HFF-Myc (cell line): Measurements from ENCODE around the gene CLCN6.

Source experiments
- DNase-seq: peaks from one replicate; pipeline ENCODE4 v3.0.0-alpha.2; 2011; ENCODE audit warnings: low read depth; ENCODE audit errors: extremely low read depth
- H3K4me3 ChIP-seq: replicated peaks from 2 replicates; pipeline ENCODE4 v1.5.1; 2011; ENCODE audit warnings: low read depth, mild to moderate bottlenecking, control low read depth, low read length
- CTCF ChIP-seq: IDR thresholded peaks from 2 replicates; pipeline ENCODE4 v1.5.1; 2012; ENCODE audit warnings: mild to moderate bottlenecking, low read depth, low read length, control low read depth; ENCODE audit errors: missing control alignments

CLCN6 gene

DNA sequence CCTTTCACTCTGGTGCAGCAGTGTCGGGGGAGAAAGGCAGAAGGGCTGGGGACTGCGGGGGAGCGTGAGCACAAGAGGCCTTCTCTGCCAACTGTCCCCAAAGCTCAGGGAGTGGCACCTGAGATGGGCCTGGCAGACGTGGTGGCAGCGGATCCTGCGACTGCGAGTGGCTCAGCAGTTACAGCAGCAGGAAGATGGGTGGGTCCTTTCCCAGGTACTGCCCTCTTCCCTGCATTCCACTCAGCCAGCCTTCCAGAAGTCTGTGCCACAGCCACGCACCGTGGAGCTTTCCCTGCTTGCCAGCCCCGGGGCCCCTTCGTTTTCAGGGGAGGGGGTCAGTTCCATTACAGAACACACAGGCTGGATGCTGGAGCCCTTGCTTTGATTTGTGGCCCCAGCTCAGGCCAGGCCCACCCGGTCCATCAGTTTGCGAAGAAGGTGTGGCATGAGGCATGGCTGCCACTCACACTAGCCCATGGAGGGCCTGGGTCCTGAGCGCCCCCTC is 17.4 kb upstream of the CLCN6 start:
- no peak for TF ChIP-seq CTCF
- no peak overlapping the region for H3K4me3 ChIP-seq
- DNase-seq, result no peak

DNA sequence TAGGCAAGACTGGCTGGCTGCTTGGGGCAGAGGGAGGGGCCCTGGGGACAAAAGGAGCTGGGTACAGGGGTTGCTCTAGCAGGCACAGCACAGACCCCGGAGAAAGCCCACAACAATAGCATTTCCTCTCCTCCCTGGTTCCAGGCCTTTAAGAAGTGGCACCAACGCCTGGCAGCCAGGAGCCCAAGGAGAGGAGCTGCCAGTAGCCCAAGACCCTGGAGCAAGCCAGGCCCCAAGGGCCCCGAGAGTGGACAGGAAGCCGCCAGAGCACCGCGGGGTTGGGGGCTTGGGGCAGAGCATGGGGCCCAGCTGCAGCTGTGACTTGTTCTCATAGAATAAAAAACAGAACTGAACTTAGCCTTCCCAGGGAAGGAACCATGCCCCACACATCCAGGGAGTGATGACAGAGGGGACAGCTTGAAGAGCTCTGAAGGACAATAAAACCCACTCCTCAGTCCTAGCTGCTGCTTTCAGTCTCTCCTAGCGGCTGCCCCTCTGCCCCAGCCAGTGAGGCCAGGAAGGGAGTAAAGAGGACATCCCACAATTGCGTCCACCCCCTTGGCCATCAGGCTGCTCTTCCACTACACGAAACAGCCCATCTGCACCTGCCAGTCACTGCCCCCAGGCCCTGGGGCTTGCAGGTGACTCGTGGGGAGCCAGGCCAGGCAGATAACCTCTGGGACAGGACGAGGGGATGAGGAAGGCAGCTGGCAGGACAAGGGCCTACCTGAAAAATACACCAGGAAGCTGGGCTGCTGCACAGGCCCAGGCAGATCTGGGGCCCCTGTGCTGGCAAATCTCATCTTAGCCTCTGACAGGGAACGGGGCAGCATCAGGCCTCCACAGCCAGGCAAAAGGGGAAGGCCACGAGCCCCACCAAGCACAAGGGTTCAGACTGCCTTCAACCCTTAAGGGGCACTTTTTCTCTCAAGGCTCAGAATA is 16.6 kb upstream of the CLCN6 start:
- DNase-seq, result no peak
- TF ChIP-seq CTCF, result no peak
- H3K4me3 ChIP-seq, result no peak overlapping the region

DNA sequence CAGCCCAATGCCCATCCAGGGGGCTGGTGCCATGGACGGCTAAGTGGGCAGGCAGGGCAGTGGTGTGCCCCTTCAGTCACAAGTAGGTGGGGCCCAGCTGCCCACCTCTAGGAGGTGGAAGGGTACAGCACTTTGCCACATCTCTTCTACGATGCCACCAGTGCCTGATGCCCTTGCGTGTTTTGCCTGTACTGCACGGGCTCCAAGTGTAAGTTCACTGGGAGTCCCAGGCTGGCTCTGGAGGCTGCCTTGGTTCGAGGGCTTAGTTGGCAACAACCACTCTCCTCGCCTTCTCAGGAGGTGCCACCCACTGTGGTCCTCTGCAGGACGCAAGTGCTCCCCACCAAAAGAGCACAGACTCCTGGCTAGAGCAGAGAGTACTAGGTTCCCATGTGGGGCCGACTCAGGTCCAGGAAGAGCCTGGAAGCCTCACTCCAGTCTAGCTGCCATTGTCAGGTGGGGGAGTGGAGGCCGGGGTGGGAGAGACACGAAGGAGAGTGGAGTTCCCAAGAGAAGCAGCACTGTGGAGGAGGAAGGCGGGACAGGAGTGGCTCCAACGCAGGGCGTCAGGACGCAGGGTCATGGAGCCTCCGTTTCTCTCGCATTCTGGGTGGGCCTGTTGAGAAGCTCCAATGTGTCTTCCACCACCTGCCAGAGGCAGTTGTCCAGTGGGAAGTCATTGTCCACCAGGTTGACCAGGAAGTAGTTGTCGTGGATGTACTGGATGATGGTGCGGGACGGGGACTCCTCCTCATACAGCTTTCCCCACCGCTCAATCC is 15.7 kb upstream of the CLCN6 start:
- no peak for DNase-seq
- no peak for TF ChIP-seq CTCF
- no peak overlapping the region for H3K4me3 ChIP-seq

DNA sequence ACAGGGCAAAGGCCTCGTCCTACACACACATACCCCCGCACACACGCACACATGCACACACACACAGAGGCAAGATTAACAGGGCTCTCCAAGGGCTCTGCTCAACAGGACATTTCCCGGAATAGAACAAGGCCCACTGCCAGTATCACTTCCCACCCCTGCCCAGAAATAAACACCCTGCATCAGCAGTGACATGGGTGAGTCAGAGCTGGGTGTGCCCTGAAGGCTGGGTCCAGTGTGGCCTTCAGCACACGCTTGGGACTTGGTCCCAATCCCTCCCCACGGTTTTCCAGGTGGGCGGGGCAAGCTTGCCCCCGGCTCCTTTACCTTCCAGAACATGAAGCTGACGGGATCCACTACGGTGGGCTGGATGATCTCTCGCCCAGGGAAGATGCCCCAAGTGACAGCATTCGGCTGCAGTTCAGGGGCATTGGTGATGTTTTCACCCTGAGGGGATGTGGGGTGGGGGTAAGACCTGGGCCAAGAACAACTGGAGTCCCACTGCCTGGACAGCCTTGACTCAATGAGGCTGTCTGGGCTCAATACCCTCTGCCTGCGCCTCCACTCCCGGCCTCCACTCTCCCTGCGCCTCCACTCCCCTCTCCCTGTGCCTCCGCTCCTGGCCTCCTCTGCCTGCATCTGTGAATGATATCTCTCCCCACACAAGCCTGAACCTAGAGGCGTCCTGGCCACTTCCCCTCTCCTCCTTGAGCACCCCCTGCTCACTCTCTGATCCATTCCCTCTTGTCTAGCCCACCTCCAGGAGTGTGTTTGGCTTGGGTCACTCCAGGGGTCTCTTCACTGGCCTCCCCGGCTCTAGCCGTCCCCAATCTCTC is 14.9 kb upstream of the CLCN6 start:
- TF ChIP-seq CTCF, result no peak
- DNase-seq, result peak; percentile 79
- H3K4me3 ChIP-seq, result no peak overlapping the region

DNA sequence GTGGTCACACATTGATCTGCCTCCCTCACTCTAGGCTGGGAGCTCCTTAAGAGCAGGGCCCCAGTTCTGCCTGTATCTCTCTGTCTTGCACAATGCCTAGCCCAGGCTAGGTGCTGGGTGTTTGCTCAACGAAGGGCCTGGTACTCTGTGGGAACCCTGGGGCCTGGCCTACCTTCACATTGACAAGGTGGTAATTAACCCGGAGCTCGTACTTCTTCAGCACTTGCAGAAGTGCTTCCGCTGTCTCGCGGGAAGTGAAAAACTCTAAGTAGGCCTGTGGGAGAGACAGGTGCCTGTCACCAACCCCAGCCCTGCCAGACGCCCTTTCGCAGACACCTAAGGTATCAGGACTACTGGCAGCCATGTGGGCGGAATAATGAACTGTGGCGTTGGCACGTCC is 13.9 kb upstream of the CLCN6 start:
- TF ChIP-seq CTCF, result no peak
- no peak for DNase-seq
- H3K4me3 ChIP-seq, result no peak overlapping the region

DNA sequence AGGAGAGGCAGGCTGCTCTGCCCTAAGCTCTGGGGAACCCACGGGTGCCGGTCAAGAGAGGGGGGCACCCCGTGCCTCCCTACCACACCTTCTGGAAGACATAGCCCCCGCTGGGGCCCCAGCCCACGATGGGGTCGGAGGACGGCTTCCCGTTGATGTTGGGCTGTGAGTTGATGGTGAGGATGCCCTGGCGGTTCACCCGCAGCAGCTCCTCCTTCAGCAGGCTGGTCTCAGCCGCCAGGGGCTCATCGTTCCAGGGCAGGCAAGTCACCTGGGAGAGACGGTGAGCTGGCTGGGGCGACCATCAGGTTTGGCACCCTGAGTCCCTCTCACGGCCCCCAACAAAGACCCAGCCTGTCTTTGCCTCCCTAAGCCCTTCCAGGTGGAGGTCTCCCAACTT is 12.2 kb upstream of the CLCN6 start:
- TF ChIP-seq CTCF, result no peak
- no peak for DNase-seq
- no peak overlapping the region for H3K4me3 ChIP-seq
